Neutrophil (primary cell): ENCODE data around the gene TLR3.
"Not testable (repeated sequence)": the region's sequence is repeated elsewhere in the genome, so short reads cannot be mapped to it uniquely, and the experiment has no call there.

Source experiments
- H3K27ac ChIP-seq: fragments of 200-600 bp; sonication (generic); 2 replicates; pipeline ENCODE4 v1.5.1; 2016; ENCODE audit warnings: mild to moderate bottlenecking, moderate library complexity
- H3K27me3 ChIP-seq: fragments of 200-600 bp; sonication (generic); 2 replicates; pipeline ENCODE4 v1.6.0; 2016; ENCODE audit warnings: mild to moderate bottlenecking
- H3K36me3 ChIP-seq: fragments of 200-600 bp; sonication (generic); 2 replicates; pipeline ENCODE4 v1.5.1; 2017
- H3K4me1 ChIP-seq, 2 experiments: fragments of 200-600 bp in 1 of 2; sonication (generic) in 1 of 2; 1 replicate in 1 of 2; 2 replicates in 1 of 2; pipeline versions ENCODE4 v1.5.1 to v1.6.1; 2013 to 2016; ENCODE audit warnings: low read depth in 1 of 2, low read length in 1 of 2, mild to moderate bottlenecking in 1 of 2, moderate library complexity in 1 of 2; ENCODE audit not compliant: control insufficient read depth in 1 of 2, insufficient read depth in 1 of 2
- H3K4me3 ChIP-seq, 2 experiments: fragments of 200-600 bp in 1 of 2; sonication (generic) in 1 of 2; 1 replicate in 1 of 2; 2 replicates in 1 of 2; pipeline ENCODE4 v1.5.1; 2013 to 2016; ENCODE audit warnings: low read depth in 1 of 2, low read length in 1 of 2, mild to moderate bottlenecking in 1 of 2, moderate library complexity in 1 of 2
- H3K9me3 ChIP-seq: fragments of 200-600 bp; sonication (generic); 2 replicates; pipeline ENCODE4 v1.5.1; 2016
- TF ChIP-seq, protein P1 (sequence below): fragments of 200-600 bp; sonication (generic); IDR thresholded peaks from 2 replicates; pipeline ENCODE4 v1.5.1; 2016; ENCODE audit warnings: antibody characterized with exemption

Gene TLR3

DNA sequence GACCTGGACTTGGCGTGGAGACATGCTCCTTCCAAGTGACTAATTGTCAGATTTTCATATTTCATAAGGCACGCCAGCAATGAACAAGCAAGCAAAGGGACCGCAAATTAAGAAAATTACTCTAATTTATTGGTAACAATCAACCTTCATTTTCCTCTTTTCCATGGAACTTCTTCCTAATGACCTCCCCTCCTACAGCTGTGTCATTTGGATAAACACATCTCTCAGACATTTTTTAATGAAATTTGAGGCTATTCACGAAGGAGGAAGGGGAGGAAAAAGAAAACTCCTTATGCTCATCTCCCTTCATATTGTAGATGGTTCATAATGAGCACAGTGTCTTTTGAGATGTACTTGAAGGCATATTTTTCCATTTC lies 38.6 kb upstream of the TLR3 start:
- H3K27me3 ChIP-seq, result peaks cover 12% of the 10 kb centered on the region
- no peaks in the 10 kb centered on the region for H3K36me3 ChIP-seq
- no peak overlapping the region for H3K4me3 ChIP-seq
- no peak overlapping the region for H3K27ac ChIP-seq
- no peaks in the 10 kb centered on the region for H3K4me1 ChIP-seq
- H3K9me3 ChIP-seq, result no peaks in the 10 kb centered on the region
- TF ChIP-seq, protein P1, sequence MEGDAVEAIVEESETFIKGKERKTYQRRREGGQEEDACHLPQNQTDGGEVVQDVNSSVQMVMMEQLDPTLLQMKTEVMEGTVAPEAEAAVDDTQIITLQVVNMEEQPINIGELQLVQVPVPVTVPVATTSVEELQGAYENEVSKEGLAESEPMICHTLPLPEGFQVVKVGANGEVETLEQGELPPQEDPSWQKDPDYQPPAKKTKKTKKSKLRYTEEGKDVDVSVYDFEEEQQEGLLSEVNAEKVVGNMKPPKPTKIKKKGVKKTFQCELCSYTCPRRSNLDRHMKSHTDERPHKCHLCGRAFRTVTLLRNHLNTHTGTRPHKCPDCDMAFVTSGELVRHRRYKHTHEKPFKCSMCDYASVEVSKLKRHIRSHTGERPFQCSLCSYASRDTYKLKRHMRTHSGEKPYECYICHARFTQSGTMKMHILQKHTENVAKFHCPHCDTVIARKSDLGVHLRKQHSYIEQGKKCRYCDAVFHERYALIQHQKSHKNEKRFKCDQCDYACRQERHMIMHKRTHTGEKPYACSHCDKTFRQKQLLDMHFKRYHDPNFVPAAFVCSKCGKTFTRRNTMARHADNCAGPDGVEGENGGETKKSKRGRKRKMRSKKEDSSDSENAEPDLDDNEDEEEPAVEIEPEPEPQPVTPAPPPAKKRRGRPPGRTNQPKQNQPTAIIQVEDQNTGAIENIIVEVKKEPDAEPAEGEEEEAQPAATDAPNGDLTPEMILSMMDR, result no peak

DNA sequence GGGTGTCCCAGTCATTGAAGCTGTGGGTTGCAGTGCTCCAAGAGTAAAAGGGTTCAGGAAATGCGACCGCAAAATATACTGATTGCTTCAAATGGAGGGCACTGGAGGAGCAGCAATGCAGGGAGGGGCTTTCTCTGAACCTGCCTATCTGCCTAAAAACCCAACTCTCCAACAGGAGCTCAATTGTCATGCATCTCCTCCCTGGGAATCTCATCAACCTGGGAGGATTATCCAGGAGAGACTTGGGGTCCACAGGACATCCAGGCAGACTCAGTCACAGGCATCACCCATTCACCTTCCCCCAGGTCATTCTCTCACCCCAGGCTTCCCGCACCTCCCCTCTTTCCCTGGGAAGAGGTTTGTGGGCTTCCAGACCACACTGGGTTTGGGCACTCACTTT lies 38.2 kb upstream of the TLR3 start:
- TF ChIP-seq, protein P1, result no peak
- Histone ChIP-seq H3K4me1 (no peaks in the 10 kb centered on the region), H3K27me3 (peaks cover 12% of the 10 kb centered on the region), H3K9me3 (no peaks in the 10 kb centered on the region), H3K27ac (no peak overlapping the region), H3K4me3 (no peak overlapping the region), H3K36me3 (no peaks in the 10 kb centered on the region)

DNA sequence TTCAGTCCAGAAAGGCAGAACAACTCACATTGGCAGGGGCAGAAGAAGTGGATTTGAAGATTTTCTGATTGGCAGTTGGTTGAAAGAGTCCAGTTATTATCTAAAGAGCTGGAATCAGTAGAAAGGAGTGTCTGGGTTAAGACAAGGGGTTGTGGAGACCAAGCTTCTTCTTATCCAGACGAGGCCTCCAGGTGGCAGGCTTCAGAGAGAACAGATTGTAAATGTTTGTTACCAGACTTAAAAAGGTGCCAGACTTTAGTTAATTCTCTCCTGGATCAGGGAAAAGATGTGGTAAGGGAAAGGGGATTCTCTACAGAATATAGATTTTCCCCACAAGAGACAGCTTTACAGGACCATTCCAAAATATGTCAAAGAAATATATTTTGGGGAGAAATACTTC lies 36.7 kb upstream of the TLR3 start:
- peaks cover 16% of the 10 kb centered on the region for H3K27me3 ChIP-seq
- no peak overlapping the region for H3K4me3 ChIP-seq
- no peaks in the 10 kb centered on the region for H3K4me1 ChIP-seq
- H3K27ac ChIP-seq, result no peak overlapping the region
- no peaks in the 10 kb centered on the region for H3K36me3 ChIP-seq
- TF ChIP-seq, protein P1, result no peak
- no peaks in the 10 kb centered on the region for H3K9me3 ChIP-seq

DNA sequence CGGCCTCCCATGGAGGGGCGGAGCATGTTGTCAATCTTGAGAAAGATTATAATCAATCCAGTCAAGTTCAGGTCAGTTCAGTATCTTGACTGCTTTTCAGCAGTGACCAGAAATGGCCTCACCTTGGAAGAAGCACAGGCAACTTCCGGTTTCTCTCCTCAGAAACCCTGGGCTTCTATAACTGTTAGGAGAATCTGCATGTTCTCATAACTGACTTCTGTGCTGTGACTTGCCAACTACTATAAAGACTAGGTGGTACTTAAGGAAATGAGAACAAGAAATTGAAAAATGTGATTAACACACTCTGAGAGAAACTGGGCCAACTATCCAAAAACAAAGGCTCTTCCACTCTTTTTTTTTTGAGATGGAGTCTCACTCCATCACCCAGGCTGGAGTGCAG lies 35.9 kb upstream of the TLR3 start:
- TF ChIP-seq, protein P1, result no peak
- Histone ChIP-seq H3K4me3 (no peak overlapping the region), H3K27me3 (peaks cover 16% of the 10 kb centered on the region), H3K27ac (no peak overlapping the region), H3K4me1 (no peaks in the 10 kb centered on the region), H3K9me3 (no peaks in the 10 kb centered on the region), H3K36me3 (no peaks in the 10 kb centered on the region)

DNA sequence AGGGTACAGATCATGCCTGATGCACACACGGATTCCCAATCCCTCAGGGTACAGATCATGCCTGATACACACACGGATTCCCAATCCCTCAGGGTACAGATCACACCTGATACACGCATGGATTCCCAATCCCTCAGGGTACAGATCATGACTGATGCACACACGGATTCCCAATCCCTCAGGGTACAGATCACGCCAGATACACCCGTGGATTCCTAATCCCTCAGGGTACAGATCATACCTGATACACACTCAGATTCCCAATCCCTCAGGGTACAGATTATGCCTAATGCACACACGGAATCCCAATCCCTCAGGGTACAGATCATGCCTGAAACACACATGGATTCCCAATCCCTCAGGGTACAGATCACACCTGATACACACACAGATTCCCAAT lies 34.3 kb upstream of the TLR3 start:
- not testable (repeated sequence) for H3K4me1 ChIP-seq, H3K4me3 ChIP-seq

DNA sequence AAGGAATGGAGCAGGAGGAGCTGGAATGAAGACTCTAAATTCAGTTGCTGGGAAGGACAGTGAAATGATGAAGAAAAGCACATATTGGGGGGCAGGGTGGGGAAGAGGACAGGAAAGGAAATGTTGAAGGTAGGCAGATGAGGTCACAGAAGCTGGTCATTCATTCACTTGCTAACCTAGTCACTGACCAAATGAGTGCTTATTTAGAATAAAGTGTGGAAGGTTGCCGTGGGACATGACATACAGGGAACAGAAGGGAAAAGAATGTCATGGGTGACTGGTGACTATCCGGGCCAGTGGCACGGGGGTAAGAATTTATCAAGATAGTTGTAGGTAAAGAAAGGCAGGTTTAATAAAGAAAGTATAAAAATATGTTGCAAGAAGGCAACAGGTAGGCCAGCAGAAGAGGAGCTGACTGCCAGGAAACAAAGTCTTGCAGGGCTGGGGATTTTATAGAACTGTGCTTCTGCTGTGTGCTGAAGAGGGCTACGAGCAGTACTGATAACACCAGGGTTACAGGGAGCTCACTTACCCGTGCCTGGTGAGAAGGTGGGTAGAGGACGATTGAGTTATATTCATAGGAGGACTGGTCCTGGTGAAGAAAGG lies 31.9 kb upstream of the TLR3 start:
- H3K4me1 ChIP-seq, result no peaks in the 10 kb centered on the region
- peaks cover 8% of the 10 kb centered on the region for H3K27me3 ChIP-seq
- H3K9me3 ChIP-seq, result no peaks in the 10 kb centered on the region
- no peak overlapping the region for H3K4me3 ChIP-seq
- no peaks in the 10 kb centered on the region for H3K36me3 ChIP-seq
- H3K27ac ChIP-seq, result no peak overlapping the region
- TF ChIP-seq, protein P1, result no peak

More for the DNA sequence above, 34.3 kb upstream of the TLR3 start:
- H3K27me3 ChIP-seq, result peaks cover 14% of the 10 kb centered on the region
- H3K36me3 ChIP-seq, H3K27ac ChIP-seq, H3K9me3 ChIP-seq: not testable (repeated sequence)
